ENCODE measurements around the gene DENND4A. TPM values are rescaled to one million over a fixed set of nuclear protein-coding genes. Genes with fewer than 3 reads are reported as not detected.

DENND4A gene
- total RNA-seq, 1 experiment from 2014 or later: 6.2 TPM

DNA sequence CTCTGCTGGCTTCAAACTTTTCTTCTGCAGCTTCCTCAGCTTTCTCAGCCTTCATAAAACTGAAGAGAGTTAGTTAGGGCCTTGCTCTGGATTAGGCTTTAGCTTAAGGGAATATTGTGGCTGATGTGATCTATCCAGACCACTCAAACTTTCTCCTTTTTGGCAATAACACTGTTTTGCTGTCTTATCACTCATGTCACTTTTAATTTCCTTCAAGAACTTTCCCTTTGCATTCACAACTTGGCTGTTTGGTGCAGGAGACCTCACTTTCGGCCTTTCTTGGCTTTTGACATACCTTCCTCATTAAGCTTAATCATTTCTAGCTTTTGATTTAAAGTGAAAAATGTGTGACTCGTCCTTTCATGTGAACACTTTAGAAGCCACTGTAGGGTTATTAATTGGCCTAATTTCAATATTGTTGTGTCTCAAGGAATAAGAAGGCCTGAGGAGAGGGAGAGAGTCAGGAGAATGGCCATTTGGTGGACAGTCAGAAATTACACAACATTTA lies 109.6 kb downstream of the DENND4A start:
- no peaks in the 10 kb centered on the region for H3K9me3 ChIP-seq (ENCODE audit: low read length)
- H3K36me3 ChIP-seq (ENCODE audit: low read depth, low read length): no peaks in the 10 kb centered on the region
- CTCF ChIA-PET: no interaction called here
- no peak overlapping the region for H2AFZ ChIP-seq (ENCODE audit: low read length)
- intact Hi-C loops (cut with micrococcal nuclease): no loop called here
- no peak for ATAC-seq
- no peaks in the 10 kb centered on the region for H3K27me3 ChIP-seq (ENCODE audit: low read length)
- no peaks in the 10 kb centered on the region for H4K20me1 ChIP-seq (ENCODE audit: low read length)
- DNase-seq: no peak
- BruUV-seq (replicated peaks): no TSS peak
- no peak overlapping the region for H3K27ac ChIP-seq (ENCODE audit: low read length)
- H3K79me2 ChIP-seq (ENCODE audit: low read length): no peaks in the 10 kb centered on the region
- TF ChIP-seq, protein P1, sequence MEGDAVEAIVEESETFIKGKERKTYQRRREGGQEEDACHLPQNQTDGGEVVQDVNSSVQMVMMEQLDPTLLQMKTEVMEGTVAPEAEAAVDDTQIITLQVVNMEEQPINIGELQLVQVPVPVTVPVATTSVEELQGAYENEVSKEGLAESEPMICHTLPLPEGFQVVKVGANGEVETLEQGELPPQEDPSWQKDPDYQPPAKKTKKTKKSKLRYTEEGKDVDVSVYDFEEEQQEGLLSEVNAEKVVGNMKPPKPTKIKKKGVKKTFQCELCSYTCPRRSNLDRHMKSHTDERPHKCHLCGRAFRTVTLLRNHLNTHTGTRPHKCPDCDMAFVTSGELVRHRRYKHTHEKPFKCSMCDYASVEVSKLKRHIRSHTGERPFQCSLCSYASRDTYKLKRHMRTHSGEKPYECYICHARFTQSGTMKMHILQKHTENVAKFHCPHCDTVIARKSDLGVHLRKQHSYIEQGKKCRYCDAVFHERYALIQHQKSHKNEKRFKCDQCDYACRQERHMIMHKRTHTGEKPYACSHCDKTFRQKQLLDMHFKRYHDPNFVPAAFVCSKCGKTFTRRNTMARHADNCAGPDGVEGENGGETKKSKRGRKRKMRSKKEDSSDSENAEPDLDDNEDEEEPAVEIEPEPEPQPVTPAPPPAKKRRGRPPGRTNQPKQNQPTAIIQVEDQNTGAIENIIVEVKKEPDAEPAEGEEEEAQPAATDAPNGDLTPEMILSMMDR (conservative IDR thresholded peaks at IDR 0.05; ENCODE audit: low read depth, low read length): no peak
- TF ChIP-seq EZH2 (IDR thresholded peaks at IDR 0.05; ENCODE audit: low read length, unreplicated experiment) (no peak), EZH2phosphoT487 (IDR thresholded peaks at IDR 0.05; ENCODE audit: borderline replicate concordance, low read length) (no peak)
- H3K4me2 ChIP-seq (ENCODE audit: low read length): no peak overlapping the region
- H3K4me1 ChIP-seq (ENCODE audit: insufficient read depth, low read length): no peaks in the 10 kb centered on the region
- no peaks in the 10 kb centered on the region for H3K9me2 ChIP-seq (replicated peaks; ENCODE audit: low read length)
- no peaks in the 10 kb centered on the region for H3F3A ChIP-seq (ENCODE audit: low read length, unreplicated experiment)
- H3K9ac ChIP-seq (ENCODE audit: low read length): no peak overlapping the region
- no peak overlapping the region for H3K4me3 ChIP-seq (ENCODE audit: low read length)
- POLR2A ChIA-PET (ENCODE audit: unreplicated experiment): interaction anchor here (0.6 kb wide), 1 partner anchor 23 kb away, joined by 3 read pairs; no protein-coding TSS in a partner anchor

- ATAC-seq (no peak), DNase-seq (no peak)
- H3K9ac ChIP-seq (ENCODE audit: low read length): no peak overlapping the region
- H3F3A ChIP-seq (ENCODE audit: low read length, unreplicated experiment): no peaks in the 10 kb centered on the region
- H4K20me1 ChIP-seq (ENCODE audit: low read length): no peaks in the 10 kb centered on the region
- H3K27ac ChIP-seq (ENCODE audit: low read length): no peak overlapping the region
- H2AFZ ChIP-seq (ENCODE audit: low read length): no peak overlapping the region
- no peak overlapping the region for H3K4me3 ChIP-seq (ENCODE audit: low read length)
- ChIA-PET CTCF (no interaction called here), POLR2A (ENCODE audit: unreplicated experiment) (no interaction called here)
- no TSS peak for BruUV-seq (replicated peaks)
- H3K27me3 ChIP-seq (ENCODE audit: low read length): no peaks in the 10 kb centered on the region
- no peaks in the 10 kb centered on the region for H3K4me1 ChIP-seq (ENCODE audit: insufficient read depth, low read length)
- TF ChIP-seq, protein P1 (conservative IDR thresholded peaks at IDR 0.05; ENCODE audit: low read depth, low read length): no peak
- TF ChIP-seq EZH2 (IDR thresholded peaks at IDR 0.05; ENCODE audit: low read length, unreplicated experiment): no peak
- no peak for TF ChIP-seq EZH2phosphoT487 (IDR thresholded peaks at IDR 0.05; ENCODE audit: borderline replicate concordance, low read length)
- H3K36me3 ChIP-seq (ENCODE audit: low read depth, low read length): no peaks in the 10 kb centered on the region
- H3K79me2 ChIP-seq (ENCODE audit: low read length): no peaks in the 10 kb centered on the region
- H3K4me2 ChIP-seq (ENCODE audit: low read length): no peak overlapping the region
- H3K9me2 ChIP-seq (replicated peaks; ENCODE audit: low read length): no peaks in the 10 kb centered on the region
- intact Hi-C loops (cut with micrococcal nuclease): no loop called here
- no peaks in the 10 kb centered on the region for H3K9me3 ChIP-seq (ENCODE audit: low read length)
Observed at GRCh38 chr15:65680544-65680943, 111.5 kb downstream of the DENND4A start.

DNA sequence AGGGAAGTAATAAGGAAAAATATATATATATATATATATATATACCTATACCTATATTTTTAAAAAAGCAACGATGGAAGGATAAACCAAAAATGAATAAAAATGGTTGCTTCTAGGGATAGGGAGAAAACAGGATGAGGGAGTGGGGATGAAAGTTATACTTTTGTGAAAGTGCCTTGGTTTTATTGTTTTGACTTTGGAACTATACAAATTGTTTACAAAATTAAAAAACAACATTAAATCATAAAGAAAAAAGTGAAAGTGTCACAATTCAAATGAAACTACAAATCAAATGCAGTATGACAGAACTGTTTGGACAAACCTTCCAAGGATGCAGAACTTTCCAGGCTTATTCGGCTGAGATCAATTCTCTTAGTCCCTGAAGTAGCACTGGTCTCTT lies 116.0 kb downstream of the DENND4A start:
- no peak overlapping the region for H2AFZ ChIP-seq (ENCODE audit: low read length)
- H3K79me2 ChIP-seq (ENCODE audit: low read length): no peaks in the 10 kb centered on the region
- H3K36me3 ChIP-seq (ENCODE audit: low read depth, low read length): no peaks in the 10 kb centered on the region
- no peaks in the 10 kb centered on the region for H3K9me3 ChIP-seq (ENCODE audit: low read length)
- CTCF ChIA-PET: no interaction called here
- no peaks in the 10 kb centered on the region for H3K27me3 ChIP-seq (ENCODE audit: low read length)
- DNase-seq (no peak), ATAC-seq (no peak)
- no peak overlapping the region for H3K9ac ChIP-seq (ENCODE audit: low read length)
- no peak overlapping the region for H3K4me3 ChIP-seq (ENCODE audit: low read length)
- H3K4me2 ChIP-seq (ENCODE audit: low read length): no peak overlapping the region
- BruUV-seq (replicated peaks): no TSS peak
- H4K20me1 ChIP-seq (ENCODE audit: low read length): no peaks in the 10 kb centered on the region
- H3K4me1 ChIP-seq (ENCODE audit: insufficient read depth, low read length): no peaks in the 10 kb centered on the region
- H3K27ac ChIP-seq (ENCODE audit: low read length): no peak overlapping the region
- POLR2A ChIA-PET (ENCODE audit: unreplicated experiment): no interaction called here
- TF ChIP-seq EZH2phosphoT487 (IDR thresholded peaks at IDR 0.05; ENCODE audit: borderline replicate concordance, low read length) (no peak), EZH2 (IDR thresholded peaks at IDR 0.05; ENCODE audit: low read length, unreplicated experiment) (no peak)
- TF ChIP-seq, protein P1 (conservative IDR thresholded peaks at IDR 0.05; ENCODE audit: low read depth, low read length): no peak
- H3K9me2 ChIP-seq (replicated peaks; ENCODE audit: low read length): no peaks in the 10 kb centered on the region
- no peaks in the 10 kb centered on the region for H3F3A ChIP-seq (ENCODE audit: low read length, unreplicated experiment)
- intact Hi-C loops (cut with micrococcal nuclease): no loop called here
